Naive thymus-derived CD4-positive, alpha-beta T cell (primary cell): ENCODE data around the gene NECAB3. TPM values are rescaled to one million over a fixed set of nuclear protein-coding genes. Genes with fewer than 3 reads are reported as not detected.

Experiments used
- ATAC-seq: fragments of 150-1000 bp; cut with Tn5 transposase; 2 replicates; pipeline ENCODE4 v1.10.0; 2021; ENCODE audit warnings: mild to moderate bottlenecking, moderate library complexity
- CTCF ChIA-PET: fragments of 350-600 bp; sonication (Branson Sonifier 250); formaldehyde crosslinking; loops from one replicate; lab custom pipeline; 2021; ENCODE audit warnings: antibody characterized with exemption; lab: Charles Lee
- POLR2A ChIA-PET: fragments of 350-600 bp; sonication (Branson Sonifier 250); formaldehyde crosslinking; loops from one replicate; lab custom pipeline; 2021; ENCODE audit warnings: antibody characterized with exemption, inconsistent platforms; lab: Charles Lee
- DNase-seq, 9 donors: peaks; one replicate each; pipeline versions ENCODE4 v3.0.0 to v3.0.0-alpha.2; 2020 to 2022; ENCODE audit warnings: mixed read lengths in 1 of 9
- H3K27ac ChIP-seq: one replicate; pipeline ENCODE4 v1.7.0; 2013; ENCODE audit warnings: mild to moderate bottlenecking, low read depth, low read length, moderate library complexity
- H3K27me3 ChIP-seq, 2 donors: one replicate each; pipeline ENCODE4 v1.7.0; 2013; ENCODE audit warnings: low read length in 2 of 2, mild to moderate bottlenecking in 2 of 2, moderate library complexity in 2 of 2; ENCODE audit not compliant: control insufficient read depth in 2 of 2, insufficient read depth in 2 of 2
- H3K36me3 ChIP-seq, 3 experiments: 1 replicate in 2 of 3; 2 replicates in 1 of 3; pipeline ENCODE4 v1.7.0; 2013; ENCODE audit warnings: low read length in 3 of 3, mild to moderate bottlenecking in 3 of 3, moderate library complexity in 1 of 3; ENCODE audit not compliant: insufficient read depth in 3 of 3, control insufficient read depth in 2 of 3
- H3K4me1 ChIP-seq, 2 donors: one replicate each; pipeline ENCODE4 v1.7.0; 2013; ENCODE audit warnings: low read length in 2 of 2, mild to moderate bottlenecking in 2 of 2, moderate library complexity in 1 of 2; ENCODE audit not compliant: control insufficient read depth in 2 of 2, insufficient read depth in 2 of 2
- H3K4me3 ChIP-seq: 2 replicates; pipeline ENCODE4 v1.7.0; 2013; ENCODE audit warnings: mild to moderate bottlenecking, low read length
- H3K9me3 ChIP-seq, 3 experiments: 1 replicate in 2 of 3; 2 replicates in 1 of 3; pipeline ENCODE4 v1.7.0; 2013; ENCODE audit warnings: low read length in 3 of 3; ENCODE audit not compliant: control insufficient read depth in 2 of 3
- H3K27ac Mint-ChIP-seq, 9 donors: one replicate each; pipeline ENCODE4 v1.8.0; 2020 to 2022; ENCODE audit warnings: mixed read lengths in 9 of 9, mild to moderate bottlenecking in 8 of 9, moderate library complexity in 5 of 9, inconsistent platforms in 2 of 9
- H3K27me3 Mint-ChIP-seq, 5 donors: one replicate each; pipeline ENCODE4 v1.8.0; 2021 to 2022; ENCODE audit warnings: mixed read lengths in 5 of 5, mild to moderate bottlenecking in 1 of 5
- H3K36me3 Mint-ChIP-seq, 5 donors: one replicate each; pipeline ENCODE4 v1.8.0; 2020 to 2022; ENCODE audit warnings: mixed read lengths in 5 of 5, mild to moderate bottlenecking in 3 of 5, inconsistent platforms in 1 of 5
- H3K4me1 Mint-ChIP-seq, 7 donors: one replicate each; pipeline ENCODE4 v1.8.0; 2020 to 2022; ENCODE audit warnings: mixed read lengths in 7 of 7, mild to moderate bottlenecking in 3 of 7, inconsistent platforms in 1 of 7
- H3K4me3 Mint-ChIP-seq, 10 donors: one replicate each; pipeline ENCODE4 v1.8.0; 2020 to 2022; ENCODE audit warnings: mild to moderate bottlenecking in 10 of 10, mixed read lengths in 10 of 10, moderate library complexity in 6 of 10, inconsistent platforms in 2 of 10
- H3K9me3 Mint-ChIP-seq, 11 donors: one replicate each; pipeline ENCODE4 v1.8.0; 2020 to 2022; ENCODE audit warnings: mixed read lengths in 11 of 11, mild to moderate bottlenecking in 4 of 11, inconsistent platforms in 1 of 11, moderate library complexity in 1 of 11
- intact Hi-C, 2 donors: fragments of 100-400 bp; cut with micrococcal nuclease; formaldehyde crosslinking; loops; one replicate each; pipeline ENCODE4 v1.15.1; 2023
- polyA plus RNA-seq, 2 donors: library from polyadenylated mRNA; unstranded; fragments of 300-500 nt; fragmentation: Illumina TruSeq; gene quantifications; one replicate each; pipeline ENCODE4 v1.2.3, GENCODE V29; 2021
- total RNA-seq, 6 experiments: library from RNA in 5 of 6; stranded (reverse) in 5 of 6; gene quantifications; 1 replicate in 5 of 6; 2 replicates in 1 of 6; pipeline ENCODE4 v1.2.3 and lab custom pipeline; 2021 to 2026

Gene NECAB3
- total RNA-seq (10 to 100 TPM; 10.8 to 46.8 (median 16.3) TPM), polyA plus RNA-seq (1 to 10 TPM; 2.3 to 2.7 TPM), total RNA-seq (lab: John Stamatoyannopoulos, UW) (10.9 reads per million, percentile 37 among the genes with 10 or more reads in this experiment)

- H3K4me1 ChIP-seq: peaks cover 15 to 38% of the 10 kb centered on the region in 2 donors
- ATAC-seq: peak; percentile 89
- intact Hi-C loops: loop anchor here (1.0 to 5.0 kb wide), 5 partner anchors 8 to 438 kb away; partner anchors contain the start of genes ACTL10 (in 1 of the 2), E2F1 (in 1 of the 2), EIF2S2 (in 1 of the 2) and PXMP4 (in 1 of the 2)
- Mint-ChIP-seq H3K4me1 (peaks cover 30 to 69% (median 47%) of the 10 kb centered on the region in 7 donors), H3K4me3 (peak within 1 kb of the TSS; percentile 85 to 95 (median 87)), H3K9me3 (no peaks in the 10 kb centered on the region), H3K27ac (peak within 1 kb of the TSS; percentile 33 to 90 (median 80)), H3K36me3 (peaks cover 0 to 28% (median 0%) of the 10 kb centered on the region in 5 donors), H3K27me3 (no peaks in the 10 kb centered on the region)
- H3K27ac ChIP-seq: peak within 1 kb of the TSS; percentile 54
- ChIA-PET POLR2A (interaction anchor here (1.3 to 4.8 kb wide), 2 partner anchors 11 to 45 kb away, joined by 3 to 32 read pairs; partner anchors contain the start of genes C20orf144 and PXMP4), CTCF (interaction anchor here (0.5 kb wide), 1 partner anchor 82 kb away, joined by 10 read pairs; no protein-coding TSS in a partner anchor)
- no peaks in the 10 kb centered on the region for H3K27me3 ChIP-seq
- peak in 6 of 9 donors; percentile 27 to 83 (median 39) for DNase-seq
- no peaks in the 10 kb centered on the region for H3K36me3 ChIP-seq
- peak within 1 kb of the TSS; percentile 58 for H3K4me3 ChIP-seq
- H3K9me3 ChIP-seq: no peaks in the 10 kb centered on the region
Measured at GRCh38 chr20:33674294-33675135, at the start of gene NECAB3. Gene NECAB3 (minus strand): TSS chr20:33674428. CDS start chr20:33674352, 76 bp downstream.

- Mint-ChIP-seq H3K4me1 (peaks cover 18 to 30% (median 23%) of the 10 kb centered on the region in 7 donors), H3K9me3 (peaks cover 0 to 5% (median 0%) of the 10 kb centered on the region in 11 donors), H3K27me3 (no peaks in the 10 kb centered on the region), H3K36me3 (peaks cover 0 to 6% (median under 1%) of the 10 kb centered on the region in 5 donors), H3K27ac (peak overlapping the region in 5 of 9 donors; percentile 26 to 92 (median 81)), H3K4me3 (peak overlapping the region in 8 of 10 donors; percentile 27 to 93 (median 88))
- no peaks in the 10 kb centered on the region for H3K9me3 ChIP-seq
- ATAC-seq (no peak), DNase-seq (no peak)
- peaks cover 0 to 3% (median 0%) of the 10 kb centered on the region in 3 experiments for H3K36me3 ChIP-seq
- H3K27me3 ChIP-seq: no peaks in the 10 kb centered on the region
- CTCF ChIA-PET: interaction anchor here (0.7 kb wide), 1 partner anchor 42 kb away, joined by 4 read pairs; no protein-coding TSS in a partner anchor
- peaks cover 0 to 22% of the 10 kb centered on the region in 2 donors for H3K4me1 ChIP-seq
- H3K4me3 ChIP-seq: no peak overlapping the region
- POLR2A ChIA-PET: interaction anchor here (0.6 to 5.1 kb wide), 6 partner anchors 11 to 1842 kb away, joined by 4 to 36 read pairs (median 22); partner anchors contain the start of genes ACTL10 and ZNF341
- intact Hi-C loops: no loop called here
- H3K27ac ChIP-seq: no peak overlapping the region
Measured at GRCh38 chr20:33721391-33722140, 47.3 kb upstream of the NECAB3 start.

- intact Hi-C loops: loop anchor here (1.0 kb wide), 9 partner anchors 11 to 392 kb away; partner anchors contain the start of genes CHMP4B (in 2 of the 2), E2F1 (in 2 of the 2), EIF2S2 (in 1 of the 2) and NECAB3 (in 1 of the 2)
Measured at GRCh38 chr20:33719989-33720709, 45.9 kb upstream of the NECAB3 start, which contains the start of gene PXMP4. Gene PXMP4 (minus strand): TSS chr20:33720310. CDS start chr20:33720207, 103 bp downstream.

GRCh38 chr20:33719277-33719988 lies 45.2 kb upstream of the NECAB3 start:
- ATAC-seq: no peak

More at GRCh38 chr20:33719989-33720709, 45.9 kb upstream of the NECAB3 start, which contains the start of gene PXMP4:
- Histone ChIP-seq H3K36me3 (peaks cover 0 to 3% (median 0%) of the 10 kb centered on the region in 3 experiments), H3K4me3 (peak within 1 kb of the TSS; percentile 87), H3K27me3 (no peaks in the 10 kb centered on the region), H3K27ac (peak within 1 kb of the TSS; percentile 74), H3K9me3 (no peaks in the 10 kb centered on the region), H3K4me1 (peaks cover 0 to 22% of the 10 kb centered on the region in 2 donors)
- H3K36me3 Mint-ChIP-seq: peaks cover 0 to 10% (median 7%) of the 10 kb centered on the region in 5 donors
- peak within 1 kb of the TSS; percentile 81 to 95 (median 90) for H3K4me3 Mint-ChIP-seq
- H3K27ac Mint-ChIP-seq: peak within 1 kb of the TSS; percentile 81 to 97 (median 87)
- CTCF ChIA-PET: interaction anchor here (0.6 to 1.8 kb wide), 5 partner anchors 41 to 207 kb away, joined by 3 to 4 read pairs (median 4); no protein-coding TSS in a partner anchor
- POLR2A ChIA-PET: interaction anchor here (1.0 to 5.1 kb wide), 20 partner anchors 10 to 392 kb away, joined by 3 to 36 read pairs (median 4); partner anchors contain the start of genes ACTL10, CBFA2T2, CHMP4B and EIF2S2
- H3K4me1 Mint-ChIP-seq: peaks cover 22 to 36% (median 27%) of the 10 kb centered on the region in 7 donors
- peak; percentile 98 for ATAC-seq
- peaks cover 0 to 5% (median 0%) of the 10 kb centered on the region in 11 donors for H3K9me3 Mint-ChIP-seq
- DNase-seq: peak; percentile 60 to 97 (median 94)
- H3K27me3 Mint-ChIP-seq: no peaks in the 10 kb centered on the region

GRCh38 chr20:33716498-33716897 lies 42.3 kb upstream of the NECAB3 start:
- Mint-ChIP-seq H3K36me3 (peaks cover 5 to 32% (median 19%) of the 10 kb centered on the region in 5 donors), H3K27ac (peak overlapping the region in 3 of 9 donors; percentile 14 to 73 (median 48)), H3K27me3 (no peaks in the 10 kb centered on the region), H3K4me1 (peaks cover 23 to 36% (median 28%) of the 10 kb centered on the region in 7 donors), H3K4me3 (no peak overlapping the region), H3K9me3 (peaks cover 0 to 5% (median 0%) of the 10 kb centered on the region in 11 donors)
- POLR2A ChIA-PET: interaction anchor here (0.9 kb wide), 1 partner anchor 279 kb away, joined by 3 read pairs; no protein-coding TSS in a partner anchor
- H3K27me3 ChIP-seq: no peaks in the 10 kb centered on the region
- no peak for DNase-seq
- no peak overlapping the region for H3K27ac ChIP-seq
- CTCF ChIA-PET: no interaction called here
- H3K4me1 ChIP-seq: peaks cover 0 to 22% of the 10 kb centered on the region in 2 donors
- no peak for ATAC-seq
- H3K4me3 ChIP-seq: no peak overlapping the region
- peaks cover 0 to 36% (median 11%) of the 10 kb centered on the region in 3 experiments for H3K36me3 ChIP-seq
- intact Hi-C loops: no loop called here
- no peaks in the 10 kb centered on the region for H3K9me3 ChIP-seq

More at GRCh38 chr20:33719277-33719988, 45.2 kb upstream of the NECAB3 start:
- H3K27ac ChIP-seq: peak overlapping the region; percentile 74
- DNase-seq: peak in 2 of 9 donors; percentile 2 to 9
- H3K36me3 ChIP-seq: peaks cover 0 to 8% (median 3%) of the 10 kb centered on the region in 3 experiments
- no peaks in the 10 kb centered on the region for H3K27me3 Mint-ChIP-seq
- H3K4me3 ChIP-seq: peak overlapping the region; percentile 87
- H3K9me3 ChIP-seq: no peaks in the 10 kb centered on the region
- ChIA-PET CTCF (interaction anchor here (0.8 to 1.8 kb wide), 4 partner anchors 40 to 206 kb away, joined by 3 to 4 read pairs (median 4); no protein-coding TSS in a partner anchor), POLR2A (interaction anchor here (0.8 to 5.1 kb wide), 19 partner anchors 9 to 393 kb away, joined by 3 to 36 read pairs (median 4); partner anchors contain the start of genes ACTL10, CBFA2T2, CHMP4B and EIF2S2)
- peak overlapping the region; percentile 81 to 95 (median 90) for H3K4me3 Mint-ChIP-seq
- peaks cover 22 to 36% (median 27%) of the 10 kb centered on the region in 7 donors for H3K4me1 Mint-ChIP-seq
- peaks cover 0 to 5% (median 0%) of the 10 kb centered on the region in 11 donors for H3K9me3 Mint-ChIP-seq
- intact Hi-C loops: no loop called here
- peaks cover 0 to 22% of the 10 kb centered on the region in 2 donors for H3K4me1 ChIP-seq
- no peaks in the 10 kb centered on the region for H3K27me3 ChIP-seq
- peaks cover 0 to 10% (median 7%) of the 10 kb centered on the region in 5 donors for H3K36me3 Mint-ChIP-seq
- peak overlapping the region; percentile 81 to 97 (median 87) for H3K27ac Mint-ChIP-seq
